ENCODE data around the gene TFB1M.

- TF ChIP-seq EP300 (IDR thresholded peaks at IDR 0.05), result no peak
- TF ChIP-seq CTCF (IDR thresholded peaks at IDR 0.05), result no peak
- no peak for TF ChIP-seq POLR2AphosphoS5 (IDR thresholded peaks at IDR 0.05)
Measured at GRCh38 chr6:155340464-155341129, 26.3 kb upstream of the TFB1M start.

Data from suprapubic skin (tissue), 4 donors.